ENCODE data around the gene CAPZB.

CAPZB gene

GRCh38 chr1:19436716-19437476 lies 48.4 kb downstream of the CAPZB start:
- peak; percentile 35 to 85 for DNase-seq (ENCODE audit: low read depth in 1 of 2, low spot score in 1 of 2)
- no peak for TF ChIP-seq SPI1 (IDR thresholded peaks at IDR 0.05; ENCODE audit: borderline replicate concordance, low read depth)
- TF ChIP-seq POLR2AphosphoS5 (IDR thresholded peaks at IDR 0.05; ENCODE audit: low read depth): peak; percentile 72
- H3K27me3 ChIP-seq (ENCODE audit: insufficient read depth, poor library complexity, severe bottlenecking): no peaks in the 10 kb centered on the region
- 0 out of 2 replicates have a peak overlapping the region, but pooled peaks have one; percentile 2 for H3K27ac ChIP-seq (replicated peaks)
- H3K4me3 ChIP-seq (replicated peaks; ENCODE audit: insufficient read depth, low read length): no peak overlapping the region

GRCh38 chr1:19435851-19436455 lies 49.4 kb downstream of the CAPZB start:
- Histone ChIP-seq H3K27me3 (ENCODE audit: insufficient read depth, poor library complexity, severe bottlenecking) (no peaks in the 10 kb centered on the region), H3K27ac (replicated peaks) (peak overlapping the region; percentile 15; the same call in 1 of the 2 replicates), H3K4me3 (replicated peaks; ENCODE audit: insufficient read depth, low read length) (no peak overlapping the region)
- TF ChIP-seq CTCF (IDR thresholded peaks at IDR 0.05; ENCODE audit: insufficient read depth, low read length): no peak
- no peak for TF ChIP-seq POLR2AphosphoS5 (IDR thresholded peaks at IDR 0.05; ENCODE audit: low read depth)
- no peak for TF ChIP-seq REST (IDR thresholded peaks at IDR 0.05; ENCODE audit: insufficient replicate concordance, low read depth)
- no peak for TF ChIP-seq SPI1 (IDR thresholded peaks at IDR 0.05; ENCODE audit: borderline replicate concordance, low read depth)
- TF ChIP-seq GABPA (IDR thresholded peaks at IDR 0.05; ENCODE audit: low read depth): no peak
- no peak for DNase-seq (ENCODE audit: low read depth in 1 of 2, low spot score in 1 of 2)

- H3K27ac ChIP-seq (replicated peaks): peak overlapping the region; percentile 15; the same call in 1 of the 2 replicates
- DNase-seq (ENCODE audit: low read depth in 1 of 2, low spot score in 1 of 2): peak; percentile 63 to 88
Measured at GRCh38 chr1:19435181-19435580, 50.2 kb downstream of the CAPZB start.

GRCh38 chr1:19433719-19433998 lies 51.7 kb downstream of the CAPZB start:
- no peak overlapping the region for H3K27ac ChIP-seq (replicated peaks)
- no peak for DNase-seq (ENCODE audit: low read depth in 1 of 2, low spot score in 1 of 2)
- no peak for TF ChIP-seq REST (IDR thresholded peaks at IDR 0.05; ENCODE audit: insufficient replicate concordance, low read depth)
- TF ChIP-seq CTCF (IDR thresholded peaks at IDR 0.05; ENCODE audit: insufficient read depth, low read length): no peak
- H3K4me3 ChIP-seq (replicated peaks; ENCODE audit: insufficient read depth, low read length): no peak overlapping the region
- no peaks in the 10 kb centered on the region for H3K27me3 ChIP-seq (ENCODE audit: insufficient read depth, poor library complexity, severe bottlenecking)

More at GRCh38 chr1:19435181-19435580, 50.2 kb downstream of the CAPZB start:
- H3K4me3 ChIP-seq (replicated peaks; ENCODE audit: insufficient read depth, low read length): no peak overlapping the region
- TF ChIP-seq CTCF (IDR thresholded peaks at IDR 0.05; ENCODE audit: insufficient read depth, low read length) (no peak), SPI1 (IDR thresholded peaks at IDR 0.05; ENCODE audit: borderline replicate concordance, low read depth) (peak; percentile 21; the same call in 1 of the 2 replicates), POLR2AphosphoS5 (IDR thresholded peaks at IDR 0.05; ENCODE audit: low read depth) (0 out of 2 replicates have a peak, but pooled peaks have one; percentile 25), GABPA (IDR thresholded peaks at IDR 0.05; ENCODE audit: low read depth) (no peak)
- H3K27me3 ChIP-seq (ENCODE audit: insufficient read depth, poor library complexity, severe bottlenecking): no peaks in the 10 kb centered on the region
